Cardiac fibroblast (primary cell): Measurements from ENCODE around the gene GDF10.

Source experiments
- DNase-seq, 2 donors: peaks; one replicate each; pipeline versions ENCODE4 v3.0.0 to v3.0.0-alpha.2; 2010; ENCODE audit warnings: low read depth in 2 of 2
- H3K4me3 ChIP-seq, 2 donors: replicated peaks in 1 of 2; 1 replicate in 1 of 2; 2 replicates in 1 of 2; pipeline ENCODE4 v1.5.1; 2011; ENCODE audit warnings: low read depth in 2 of 2, low read length in 2 of 2, mild to moderate bottlenecking in 2 of 2, moderate library complexity in 1 of 2
- TF ChIP-seq, protein P1 (sequence below): IDR thresholded peaks from one replicate; pipeline ENCODE4 v1.5.1; 2011; ENCODE audit warnings: low read depth, mild to moderate bottlenecking, low read length, inconsistent platforms

Gene GDF10

DNA sequence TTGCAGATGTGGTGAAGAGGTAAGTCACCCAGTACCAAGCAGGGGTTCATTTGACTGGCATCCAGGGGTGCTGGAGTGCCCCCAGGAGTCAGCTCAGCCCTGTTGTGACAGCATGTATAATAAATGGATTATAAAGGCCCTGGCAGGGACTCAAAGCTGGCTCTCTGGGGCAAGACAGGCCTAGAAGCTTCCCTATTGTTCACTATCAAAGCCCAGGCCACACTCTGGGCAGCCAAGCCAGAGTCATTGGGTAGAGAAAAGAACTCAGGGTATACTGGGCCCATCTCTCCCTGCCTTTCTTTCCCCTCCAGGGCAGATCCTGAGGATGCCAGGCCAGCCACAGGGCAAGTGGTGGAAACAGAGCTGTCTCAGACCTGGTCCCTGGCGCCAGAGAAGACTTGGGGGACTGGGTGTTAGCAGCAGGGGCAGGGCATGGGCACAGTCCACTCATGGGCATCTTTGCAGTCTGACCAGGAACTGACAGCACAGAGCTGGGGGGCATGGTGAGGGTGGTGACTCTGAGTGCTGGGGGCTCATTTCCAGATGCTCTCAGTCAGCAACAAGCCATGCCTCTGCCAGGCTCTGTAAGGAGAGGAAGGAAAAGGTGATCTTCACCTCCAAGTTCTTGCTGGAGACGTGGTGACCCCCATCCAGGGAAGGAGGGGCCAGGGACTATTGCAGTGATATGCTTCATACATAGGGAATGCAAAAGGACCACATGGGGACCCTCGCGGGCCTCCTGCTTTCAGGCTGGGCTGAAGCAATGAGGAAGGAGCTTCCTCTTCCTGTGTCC lies 59.8 kb downstream of the GDF10 start:
- TF ChIP-seq, protein P1, sequence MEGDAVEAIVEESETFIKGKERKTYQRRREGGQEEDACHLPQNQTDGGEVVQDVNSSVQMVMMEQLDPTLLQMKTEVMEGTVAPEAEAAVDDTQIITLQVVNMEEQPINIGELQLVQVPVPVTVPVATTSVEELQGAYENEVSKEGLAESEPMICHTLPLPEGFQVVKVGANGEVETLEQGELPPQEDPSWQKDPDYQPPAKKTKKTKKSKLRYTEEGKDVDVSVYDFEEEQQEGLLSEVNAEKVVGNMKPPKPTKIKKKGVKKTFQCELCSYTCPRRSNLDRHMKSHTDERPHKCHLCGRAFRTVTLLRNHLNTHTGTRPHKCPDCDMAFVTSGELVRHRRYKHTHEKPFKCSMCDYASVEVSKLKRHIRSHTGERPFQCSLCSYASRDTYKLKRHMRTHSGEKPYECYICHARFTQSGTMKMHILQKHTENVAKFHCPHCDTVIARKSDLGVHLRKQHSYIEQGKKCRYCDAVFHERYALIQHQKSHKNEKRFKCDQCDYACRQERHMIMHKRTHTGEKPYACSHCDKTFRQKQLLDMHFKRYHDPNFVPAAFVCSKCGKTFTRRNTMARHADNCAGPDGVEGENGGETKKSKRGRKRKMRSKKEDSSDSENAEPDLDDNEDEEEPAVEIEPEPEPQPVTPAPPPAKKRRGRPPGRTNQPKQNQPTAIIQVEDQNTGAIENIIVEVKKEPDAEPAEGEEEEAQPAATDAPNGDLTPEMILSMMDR: no peak
- no peak for DNase-seq
- H3K4me3 ChIP-seq: no peak overlapping the region

DNA sequence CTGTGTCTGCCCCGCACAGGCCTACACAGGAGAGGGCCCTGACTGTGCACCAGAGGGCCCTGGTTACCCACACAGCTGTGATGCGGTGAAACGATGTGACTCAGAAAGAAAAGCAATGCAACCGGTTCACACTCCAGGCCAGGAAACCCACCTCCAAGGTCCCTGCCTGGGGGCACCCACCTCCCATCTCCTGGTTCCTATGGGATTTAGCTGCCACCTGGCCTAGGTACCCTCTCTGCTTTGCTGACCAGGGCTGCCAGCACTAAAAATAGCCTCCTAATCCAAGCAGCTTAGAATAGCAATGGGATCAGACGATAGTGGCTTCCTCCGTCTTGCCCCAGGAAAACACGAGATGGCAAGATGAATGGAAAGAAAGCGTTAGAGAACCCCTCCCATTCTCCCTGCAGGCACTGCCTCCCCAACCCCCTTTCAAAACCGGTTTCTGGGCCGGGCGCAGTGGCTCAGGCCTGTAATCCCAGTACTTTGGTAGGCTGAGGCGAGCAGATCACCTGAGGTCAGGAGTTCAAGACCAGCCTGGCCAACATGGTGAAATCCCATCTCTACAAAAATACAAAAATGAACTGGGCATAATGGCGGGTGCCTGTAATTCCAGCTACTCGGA lies 60.5 kb downstream of the GDF10 start:
- no peak overlapping the region for H3K4me3 ChIP-seq
- TF ChIP-seq, protein P1: no peak
- no peak for DNase-seq

DNA sequence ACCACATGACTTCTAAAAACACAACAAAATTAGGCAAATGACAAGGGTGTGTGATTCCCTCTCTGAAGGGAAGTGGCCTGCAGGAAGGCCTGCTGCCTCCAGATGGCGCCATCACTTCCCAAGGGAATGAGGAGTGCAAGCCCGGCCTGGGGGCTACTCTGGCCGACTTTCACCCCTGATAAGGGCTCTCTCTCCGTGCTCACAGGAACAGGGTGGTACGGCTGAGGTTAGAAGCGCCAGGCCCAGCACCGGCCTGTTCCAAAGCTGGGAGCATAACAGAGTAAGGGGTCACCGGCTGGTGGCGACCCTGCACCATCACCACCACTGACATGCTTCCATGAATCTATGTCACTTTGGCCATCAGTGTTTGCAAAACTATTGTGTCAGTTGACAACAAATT lies 61.3 kb downstream of the GDF10 start:
- DNase-seq: peak; percentile 37 to 41
- H3K4me3 ChIP-seq: no peak overlapping the region
- TF ChIP-seq, protein P1: peak; percentile 91

DNA sequence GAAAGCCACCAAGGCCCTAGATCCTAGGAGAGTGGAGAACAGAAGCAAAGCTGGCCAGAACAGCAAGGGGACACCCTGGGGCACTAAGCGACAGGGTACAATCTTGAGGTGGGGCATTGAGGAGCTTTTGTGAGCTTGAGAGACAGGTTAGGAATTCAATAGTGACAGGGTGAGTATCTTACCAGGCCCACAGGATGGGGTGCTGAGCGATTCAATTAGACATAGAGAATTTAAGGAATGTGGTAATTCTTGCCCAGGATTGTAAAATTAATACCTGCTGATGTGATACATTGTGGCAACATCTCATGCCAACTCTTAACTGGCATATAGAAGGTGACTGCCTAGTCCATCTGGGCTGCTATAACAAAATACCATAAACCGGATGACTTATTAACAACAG lies 62.2 kb downstream of the GDF10 start:
- H3K4me3 ChIP-seq: no peak overlapping the region
- no peak for DNase-seq
- TF ChIP-seq, protein P1: no peak
